HepG2 (cell line): ENCODE results near the gene RUNX3.

Experiments
- ATF1 ChIP-seq: IDR thresholded peaks from 2 replicates; pipeline ENCODE4 v1.6.1; 2016; ENCODE audit warnings: mild to moderate bottlenecking, control low read depth
- ERF ChIP-seq: IDR thresholded peaks from 2 replicates; pipeline ENCODE4 v1.6.1; 2018; ENCODE audit warnings: missing biosample characterization, missing genetic modification reagents
- LCORL ChIP-seq, 2 experiments: fragments of 450-650 bp in 1 of 2; sonication (generic) in 1 of 2; formaldehyde crosslinking in 1 of 2; IDR thresholded peaks; 2 replicates each; pipeline versions ENCODE4 v1.5.0 to v1.6.1; 2017 to 2020; ENCODE audit warnings: antibody characterized with exemption in 1 of 2, missing genetic modification reagents in 1 of 2
- NCOA5 ChIP-seq: sonication (generic); formaldehyde crosslinking; IDR thresholded peaks from 2 replicates; pipeline ENCODE4 v1.4.0; 2020; ENCODE audit warnings: missing genetic modification reagents
- POLR2A ChIP-seq, 2 experiments: IDR thresholded peaks; 2 replicates each; pipeline ENCODE4 v1.6.1; 2011; ENCODE audit warnings: low read depth in 2 of 2, low read length in 2 of 2, mild to moderate bottlenecking in 1 of 2, moderate library complexity in 1 of 2; ENCODE audit not compliant: insufficient read depth in 1 of 2
- SP4 ChIP-seq: sonication (generic); formaldehyde crosslinking; IDR thresholded peaks from 2 replicates; pipeline ENCODE4 v1.8.1; 2023; ENCODE audit warnings: mild to moderate bottlenecking, missing genetic modification reagents
- ZNF768 ChIP-seq: sonication (generic); formaldehyde crosslinking; IDR thresholded peaks from 2 replicates; pipeline ENCODE4 v1.4.0; 2020; ENCODE audit warnings: missing genetic modification reagents
- TF ChIP-seq, protein P1 (sequence below): sonication (generic); formaldehyde crosslinking; IDR thresholded peaks from 2 replicates; pipeline ENCODE4 v1.5.0; 2020; ENCODE audit warnings: mild to moderate bottlenecking, missing genetic modification reagents, moderate library complexity
- TF ChIP-seq, protein P2 (sequence below): sonication (generic); formaldehyde crosslinking; IDR thresholded peaks from 2 replicates; pipeline ENCODE4 v1.4.0; 2020; ENCODE audit warnings: missing genetic modification reagents, borderline replicate concordance
- TF ChIP-seq, protein P3 (sequence below): sonication (generic); formaldehyde crosslinking; IDR thresholded peaks from 2 replicates; pipeline ENCODE4 v1.5.0; 2020; ENCODE audit warnings: missing genetic modification reagents
- TF ChIP-seq, protein P4 (sequence below): sonication (generic); formaldehyde crosslinking; IDR thresholded peaks from 2 replicates; pipeline ENCODE4 v1.8.1; 2023; ENCODE audit warnings: missing genetic modification reagents, inconsistent platforms, borderline replicate concordance

DNA sequence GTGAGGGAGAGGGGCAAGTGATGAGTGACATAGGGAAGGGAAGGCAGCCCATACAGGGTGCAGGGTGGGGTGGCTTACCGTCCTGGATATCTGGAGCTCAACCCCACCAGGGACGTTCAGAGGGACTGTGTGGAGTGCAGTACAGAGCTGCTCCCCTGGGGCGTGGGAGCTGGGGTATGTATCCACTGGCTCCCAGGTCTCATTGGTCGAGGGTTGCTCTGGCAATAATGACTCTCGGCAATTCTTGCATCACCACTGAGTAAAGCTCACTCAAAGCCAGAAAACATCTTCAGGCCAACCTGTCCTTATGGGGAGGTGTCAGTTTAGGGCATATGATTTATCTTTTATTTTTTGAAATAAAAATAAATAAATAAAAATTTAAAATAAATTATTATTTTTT lies 43.2 kb upstream of the RUNX3 start:
- TF ChIP-seq NCOA5 (CRISPR knock-in tag) (no peak), LCORL (IDR thresholded peaks at IDR 0.05) (no peak), LCORL (CRISPR knock-in tag; IDR thresholded peaks at IDR 0.05) (no peak), ZNF768 (CRISPR knock-in tag) (no peak), ATF1 (no peak), POLR2A (IDR thresholded peaks at IDR 0.05; ENCODE audit: insufficient read depth in 1 of 2, low read depth in 2 of 2, low read length in 2 of 2) (no peak), ERF (CRISPR knock-in tag) (no peak), SP4 (no peak)
- TF ChIP-seq, protein P1, sequence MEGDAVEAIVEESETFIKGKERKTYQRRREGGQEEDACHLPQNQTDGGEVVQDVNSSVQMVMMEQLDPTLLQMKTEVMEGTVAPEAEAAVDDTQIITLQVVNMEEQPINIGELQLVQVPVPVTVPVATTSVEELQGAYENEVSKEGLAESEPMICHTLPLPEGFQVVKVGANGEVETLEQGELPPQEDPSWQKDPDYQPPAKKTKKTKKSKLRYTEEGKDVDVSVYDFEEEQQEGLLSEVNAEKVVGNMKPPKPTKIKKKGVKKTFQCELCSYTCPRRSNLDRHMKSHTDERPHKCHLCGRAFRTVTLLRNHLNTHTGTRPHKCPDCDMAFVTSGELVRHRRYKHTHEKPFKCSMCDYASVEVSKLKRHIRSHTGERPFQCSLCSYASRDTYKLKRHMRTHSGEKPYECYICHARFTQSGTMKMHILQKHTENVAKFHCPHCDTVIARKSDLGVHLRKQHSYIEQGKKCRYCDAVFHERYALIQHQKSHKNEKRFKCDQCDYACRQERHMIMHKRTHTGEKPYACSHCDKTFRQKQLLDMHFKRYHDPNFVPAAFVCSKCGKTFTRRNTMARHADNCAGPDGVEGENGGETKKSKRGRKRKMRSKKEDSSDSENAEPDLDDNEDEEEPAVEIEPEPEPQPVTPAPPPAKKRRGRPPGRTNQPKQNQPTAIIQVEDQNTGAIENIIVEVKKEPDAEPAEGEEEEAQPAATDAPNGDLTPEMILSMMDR: no peak
- TF ChIP-seq, protein P2, sequence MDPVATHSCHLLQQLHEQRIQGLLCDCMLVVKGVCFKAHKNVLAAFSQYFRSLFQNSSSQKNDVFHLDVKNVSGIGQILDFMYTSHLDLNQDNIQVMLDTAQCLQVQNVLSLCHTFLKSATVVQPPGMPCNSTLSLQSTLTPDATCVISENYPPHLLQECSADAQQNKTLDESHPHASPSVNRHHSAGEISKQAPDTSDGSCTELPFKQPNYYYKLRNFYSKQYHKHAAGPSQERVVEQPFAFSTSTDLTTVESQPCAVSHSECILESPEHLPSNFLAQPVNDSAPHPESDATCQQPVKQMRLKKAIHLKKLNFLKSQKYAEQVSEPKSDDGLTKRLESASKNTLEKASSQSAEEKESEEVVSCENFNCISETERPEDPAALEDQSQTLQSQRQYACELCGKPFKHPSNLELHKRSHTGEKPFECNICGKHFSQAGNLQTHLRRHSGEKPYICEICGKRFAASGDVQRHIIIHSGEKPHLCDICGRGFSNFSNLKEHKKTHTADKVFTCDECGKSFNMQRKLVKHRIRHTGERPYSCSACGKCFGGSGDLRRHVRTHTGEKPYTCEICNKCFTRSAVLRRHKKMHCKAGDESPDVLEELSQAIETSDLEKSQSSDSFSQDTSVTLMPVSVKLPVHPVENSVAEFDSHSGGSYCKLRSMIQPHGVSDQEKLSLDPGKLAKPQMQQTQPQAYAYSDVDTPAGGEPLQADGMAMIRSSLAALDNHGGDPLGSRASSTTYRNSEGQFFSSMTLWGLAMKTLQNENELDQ (CRISPR knock-in tag): no peak
- TF ChIP-seq, protein P3, sequence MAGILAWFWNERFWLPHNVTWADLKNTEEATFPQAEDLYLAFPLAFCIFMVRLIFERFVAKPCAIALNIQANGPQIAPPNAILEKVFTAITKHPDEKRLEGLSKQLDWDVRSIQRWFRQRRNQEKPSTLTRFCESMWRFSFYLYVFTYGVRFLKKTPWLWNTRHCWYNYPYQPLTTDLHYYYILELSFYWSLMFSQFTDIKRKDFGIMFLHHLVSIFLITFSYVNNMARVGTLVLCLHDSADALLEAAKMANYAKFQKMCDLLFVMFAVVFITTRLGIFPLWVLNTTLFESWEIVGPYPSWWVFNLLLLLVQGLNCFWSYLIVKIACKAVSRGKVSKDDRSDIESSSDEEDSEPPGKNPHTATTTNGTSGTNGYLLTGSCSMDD (CRISPR knock-in tag): no peak
- TF ChIP-seq, protein P4, sequence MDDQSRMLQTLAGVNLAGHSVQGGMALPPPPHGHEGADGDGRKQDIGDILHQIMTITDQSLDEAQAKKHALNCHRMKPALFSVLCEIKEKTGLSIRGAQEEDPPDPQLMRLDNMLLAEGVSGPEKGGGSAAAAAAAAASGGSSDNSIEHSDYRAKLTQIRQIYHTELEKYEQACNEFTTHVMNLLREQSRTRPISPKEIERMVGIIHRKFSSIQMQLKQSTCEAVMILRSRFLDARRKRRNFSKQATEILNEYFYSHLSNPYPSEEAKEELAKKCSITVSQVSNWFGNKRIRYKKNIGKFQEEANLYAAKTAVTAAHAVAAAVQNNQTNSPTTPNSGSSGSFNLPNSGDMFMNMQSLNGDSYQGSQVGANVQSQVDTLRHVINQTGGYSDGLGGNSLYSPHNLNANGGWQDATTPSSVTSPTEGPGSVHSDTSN: no peak
